H1 (cell line): ENCODE measurements around the gene APOL6. TPM values are rescaled to one million over a fixed set of nuclear protein-coding genes. Genes with fewer than 3 reads are reported as not detected.

ENCODE experiments used
- BACH1 ChIP-seq: IDR thresholded peaks from 2 replicates; pipeline ENCODE4 v1.6.1; 2012; ENCODE audit warnings: low read length, improper control_type of control experiment
- CHD2 ChIP-seq: IDR thresholded peaks from 2 replicates; pipeline ENCODE4 v1.6.1; 2012; ENCODE audit warnings: low read length, improper control_type of control experiment
- EZH2 ChIP-seq: fragments of 200-600 bp; sonication (generic); IDR thresholded peaks from 2 replicates; pipeline ENCODE4 v1.7.1; 2012; ENCODE audit warnings: low read depth, mild to moderate bottlenecking, moderate library complexity, low read length, inconsistent platforms; ENCODE audit not compliant: severe bottlenecking
- RFX5 ChIP-seq: IDR thresholded peaks from 2 replicates; pipeline ENCODE4 v1.6.1; 2011; ENCODE audit warnings: low read depth, low read length, improper control_type of control experiment, borderline replicate concordance
- SP4 ChIP-seq: IDR thresholded peaks from 2 replicates; pipeline ENCODE4 v1.6.1; 2012; ENCODE audit warnings: low read length, inconsistent platforms
- TBP ChIP-seq: IDR thresholded peaks from 2 replicates; pipeline ENCODE4 v1.6.1; 2011; ENCODE audit warnings: low read depth, low read length, improper control_type of control experiment
- polyA plus RNA-seq, 7 experiments: library from polyadenylated mRNA; depleted of rRNA in 3 of 7; stranded (reverse) in 5 of 7; unstranded in 2 of 7; fragments of >200 nt in 5 of 7; fragments of 200-250 nt in 2 of 7; gene quantifications; 1 replicate in 5 of 7; 2 replicates in 1 of 7; 4 replicates in 1 of 7; pipeline versions ENCODE4 v1.2.1 to v1.2.3, GENCODE V29; 2011 to 2013; ENCODE audit warnings: missing spikeins in 2 of 7, mixed read lengths in 2 of 7
- total RNA-seq: library from RNA; stranded (reverse); fragmentation: NEBNext Ultra II Directional; extraction: Animal tissue kit (Norgen Biotek cat#: 25700); gene quantifications from 2 replicates; pipeline ENCODE4 v1.2.1, GENCODE V29; 2021
- TF ChIP-seq, protein P1 (sequence below), 3 experiments: IDR thresholded peaks; 1 replicate in 2 of 3; 2 replicates in 1 of 3; pipeline versions ENCODE4 v1.5.1 to v1.6.1; 2011; ENCODE audit warnings: low read length in 3 of 3, mild to moderate bottlenecking in 3 of 3, inconsistent platforms in 2 of 3, low read depth in 1 of 3, moderate library complexity in 1 of 3; ENCODE audit not compliant: insufficient read depth in 1 of 3; ENCODE audit errors: control extremely low read depth in 1 of 3
- TF ChIP-seq, protein P2 (sequence below): IDR thresholded peaks from 2 replicates; pipeline ENCODE4 v1.6.1; 2012; ENCODE audit warnings: inconsistent platforms
- TF ChIP-seq, protein P3 (sequence below): fragments of 300-600 bp; sonication (generic); IDR thresholded peaks from 2 replicates; pipeline ENCODE4 v1.7.1; 2012; ENCODE audit warnings: low read length, moderate library complexity, mild to moderate bottlenecking, inconsistent platforms; ENCODE audit not compliant: insufficient replicate concordance

Gene APOL6
- total and polyA plus RNA-seq, 2 of the 8 experiments (the other 6 are each of a cell fraction or from before 2014, with no cell fraction given): 0.06 to 0.13 TPM

DNA sequence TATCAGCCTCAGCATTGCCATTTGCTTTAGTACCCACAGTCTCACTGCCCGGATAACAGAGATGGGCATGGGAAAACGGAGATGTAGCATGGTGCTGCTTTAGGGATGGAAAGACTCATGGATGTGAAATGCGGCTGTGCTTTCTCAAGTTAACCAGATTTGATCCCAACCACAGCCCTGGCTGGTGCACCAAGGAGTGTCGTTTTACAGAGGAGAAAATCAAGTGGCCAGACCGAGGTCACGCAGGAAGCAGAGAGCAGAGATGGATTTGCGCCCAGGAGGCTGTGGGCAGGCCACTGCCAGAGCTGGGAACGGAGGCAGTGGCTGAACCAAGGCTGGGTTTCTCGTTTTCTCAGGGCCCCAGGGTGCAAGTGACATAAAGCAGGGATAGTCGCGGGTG lies 40.2 kb upstream of the APOL6 start (continued):
- TF ChIP-seq, protein P1, sequence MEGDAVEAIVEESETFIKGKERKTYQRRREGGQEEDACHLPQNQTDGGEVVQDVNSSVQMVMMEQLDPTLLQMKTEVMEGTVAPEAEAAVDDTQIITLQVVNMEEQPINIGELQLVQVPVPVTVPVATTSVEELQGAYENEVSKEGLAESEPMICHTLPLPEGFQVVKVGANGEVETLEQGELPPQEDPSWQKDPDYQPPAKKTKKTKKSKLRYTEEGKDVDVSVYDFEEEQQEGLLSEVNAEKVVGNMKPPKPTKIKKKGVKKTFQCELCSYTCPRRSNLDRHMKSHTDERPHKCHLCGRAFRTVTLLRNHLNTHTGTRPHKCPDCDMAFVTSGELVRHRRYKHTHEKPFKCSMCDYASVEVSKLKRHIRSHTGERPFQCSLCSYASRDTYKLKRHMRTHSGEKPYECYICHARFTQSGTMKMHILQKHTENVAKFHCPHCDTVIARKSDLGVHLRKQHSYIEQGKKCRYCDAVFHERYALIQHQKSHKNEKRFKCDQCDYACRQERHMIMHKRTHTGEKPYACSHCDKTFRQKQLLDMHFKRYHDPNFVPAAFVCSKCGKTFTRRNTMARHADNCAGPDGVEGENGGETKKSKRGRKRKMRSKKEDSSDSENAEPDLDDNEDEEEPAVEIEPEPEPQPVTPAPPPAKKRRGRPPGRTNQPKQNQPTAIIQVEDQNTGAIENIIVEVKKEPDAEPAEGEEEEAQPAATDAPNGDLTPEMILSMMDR (IDR thresholded peaks at IDR 0.05; ENCODE audit: control extremely low read depth in 1 of 3, insufficient read depth in 1 of 3, low read depth in 1 of 3, low read length in 3 of 3): no peak
- no peak for TF ChIP-seq CHD2
- TF ChIP-seq, protein P2, sequence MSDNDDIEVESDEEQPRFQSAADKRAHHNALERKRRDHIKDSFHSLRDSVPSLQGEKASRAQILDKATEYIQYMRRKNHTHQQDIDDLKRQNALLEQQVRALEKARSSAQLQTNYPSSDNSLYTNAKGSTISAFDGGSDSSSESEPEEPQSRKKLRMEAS: no peak
- TF ChIP-seq BACH1: no peak
- no peak for TF ChIP-seq TBP
- TF ChIP-seq RFX5: no peak
- TF ChIP-seq EZH2: no peak
- no peak for TF ChIP-seq SP4
- TF ChIP-seq, protein P3, sequence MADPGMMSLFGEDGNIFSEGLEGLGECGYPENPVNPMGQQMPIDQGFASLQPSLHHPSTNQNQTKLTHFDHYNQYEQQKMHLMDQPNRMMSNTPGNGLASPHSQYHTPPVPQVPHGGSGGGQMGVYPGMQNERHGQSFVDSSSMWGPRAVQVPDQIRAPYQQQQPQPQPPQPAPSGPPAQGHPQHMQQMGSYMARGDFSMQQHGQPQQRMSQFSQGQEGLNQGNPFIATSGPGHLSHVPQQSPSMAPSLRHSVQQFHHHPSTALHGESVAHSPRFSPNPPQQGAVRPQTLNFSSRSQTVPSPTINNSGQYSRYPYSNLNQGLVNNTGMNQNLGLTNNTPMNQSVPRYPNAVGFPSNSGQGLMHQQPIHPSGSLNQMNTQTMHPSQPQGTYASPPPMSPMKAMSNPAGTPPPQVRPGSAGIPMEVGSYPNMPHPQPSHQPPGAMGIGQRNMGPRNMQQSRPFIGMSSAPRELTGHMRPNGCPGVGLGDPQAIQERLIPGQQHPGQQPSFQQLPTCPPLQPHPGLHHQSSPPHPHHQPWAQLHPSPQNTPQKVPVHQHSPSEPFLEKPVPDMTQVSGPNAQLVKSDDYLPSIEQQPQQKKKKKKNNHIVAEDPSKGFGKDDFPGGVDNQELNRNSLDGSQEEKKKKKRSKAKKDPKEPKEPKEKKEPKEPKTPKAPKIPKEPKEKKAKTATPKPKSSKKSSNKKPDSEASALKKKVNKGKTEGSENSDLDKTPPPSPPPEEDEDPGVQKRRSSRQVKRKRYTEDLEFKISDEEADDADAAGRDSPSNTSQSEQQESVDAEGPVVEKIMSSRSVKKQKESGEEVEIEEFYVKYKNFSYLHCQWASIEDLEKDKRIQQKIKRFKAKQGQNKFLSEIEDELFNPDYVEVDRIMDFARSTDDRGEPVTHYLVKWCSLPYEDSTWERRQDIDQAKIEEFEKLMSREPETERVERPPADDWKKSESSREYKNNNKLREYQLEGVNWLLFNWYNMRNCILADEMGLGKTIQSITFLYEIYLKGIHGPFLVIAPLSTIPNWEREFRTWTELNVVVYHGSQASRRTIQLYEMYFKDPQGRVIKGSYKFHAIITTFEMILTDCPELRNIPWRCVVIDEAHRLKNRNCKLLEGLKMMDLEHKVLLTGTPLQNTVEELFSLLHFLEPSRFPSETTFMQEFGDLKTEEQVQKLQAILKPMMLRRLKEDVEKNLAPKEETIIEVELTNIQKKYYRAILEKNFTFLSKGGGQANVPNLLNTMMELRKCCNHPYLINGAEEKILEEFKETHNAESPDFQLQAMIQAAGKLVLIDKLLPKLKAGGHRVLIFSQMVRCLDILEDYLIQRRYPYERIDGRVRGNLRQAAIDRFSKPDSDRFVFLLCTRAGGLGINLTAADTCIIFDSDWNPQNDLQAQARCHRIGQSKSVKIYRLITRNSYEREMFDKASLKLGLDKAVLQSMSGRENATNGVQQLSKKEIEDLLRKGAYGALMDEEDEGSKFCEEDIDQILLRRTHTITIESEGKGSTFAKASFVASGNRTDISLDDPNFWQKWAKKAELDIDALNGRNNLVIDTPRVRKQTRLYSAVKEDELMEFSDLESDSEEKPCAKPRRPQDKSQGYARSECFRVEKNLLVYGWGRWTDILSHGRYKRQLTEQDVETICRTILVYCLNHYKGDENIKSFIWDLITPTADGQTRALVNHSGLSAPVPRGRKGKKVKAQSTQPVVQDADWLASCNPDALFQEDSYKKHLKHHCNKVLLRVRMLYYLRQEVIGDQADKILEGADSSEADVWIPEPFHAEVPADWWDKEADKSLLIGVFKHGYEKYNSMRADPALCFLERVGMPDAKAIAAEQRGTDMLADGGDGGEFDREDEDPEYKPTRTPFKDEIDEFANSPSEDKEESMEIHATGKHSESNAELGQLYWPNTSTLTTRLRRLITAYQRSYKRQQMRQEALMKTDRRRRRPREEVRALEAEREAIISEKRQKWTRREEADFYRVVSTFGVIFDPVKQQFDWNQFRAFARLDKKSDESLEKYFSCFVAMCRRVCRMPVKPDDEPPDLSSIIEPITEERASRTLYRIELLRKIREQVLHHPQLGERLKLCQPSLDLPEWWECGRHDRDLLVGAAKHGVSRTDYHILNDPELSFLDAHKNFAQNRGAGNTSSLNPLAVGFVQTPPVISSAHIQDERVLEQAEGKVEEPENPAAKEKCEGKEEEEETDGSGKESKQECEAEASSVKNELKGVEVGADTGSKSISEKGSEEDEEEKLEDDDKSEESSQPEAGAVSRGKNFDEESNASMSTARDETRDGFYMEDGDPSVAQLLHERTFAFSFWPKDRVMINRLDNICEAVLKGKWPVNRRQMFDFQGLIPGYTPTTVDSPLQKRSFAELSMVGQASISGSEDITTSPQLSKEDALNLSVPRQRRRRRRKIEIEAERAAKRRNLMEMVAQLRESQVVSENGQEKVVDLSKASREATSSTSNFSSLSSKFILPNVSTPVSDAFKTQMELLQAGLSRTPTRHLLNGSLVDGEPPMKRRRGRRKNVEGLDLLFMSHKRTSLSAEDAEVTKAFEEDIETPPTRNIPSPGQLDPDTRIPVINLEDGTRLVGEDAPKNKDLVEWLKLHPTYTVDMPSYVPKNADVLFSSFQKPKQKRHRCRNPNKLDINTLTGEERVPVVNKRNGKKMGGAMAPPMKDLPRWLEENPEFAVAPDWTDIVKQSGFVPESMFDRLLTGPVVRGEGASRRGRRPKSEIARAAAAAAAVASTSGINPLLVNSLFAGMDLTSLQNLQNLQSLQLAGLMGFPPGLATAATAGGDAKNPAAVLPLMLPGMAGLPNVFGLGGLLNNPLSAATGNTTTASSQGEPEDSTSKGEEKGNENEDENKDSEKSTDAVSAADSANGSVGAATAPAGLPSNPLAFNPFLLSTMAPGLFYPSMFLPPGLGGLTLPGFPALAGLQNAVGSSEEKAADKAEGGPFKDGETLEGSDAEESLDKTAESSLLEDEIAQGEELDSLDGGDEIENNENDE: no peak
